Coronary artery (tissue), 2 donors: Measurements from ENCODE around the gene GMDS.

Source experiments
- DNase-seq: peaks from one replicate; pipeline ENCODE4 v3.0.0-alpha.2; 2017; ENCODE audit warnings: low spot score
- H3K27ac ChIP-seq, 2 donors: fragments of 200-600 bp; sonication (generic); one replicate each; pipeline ENCODE4 v1.5.1; 2016 to 2019
- H3K4me3 ChIP-seq: fragments of 200-600 bp; sonication (generic); 2 replicates; pipeline ENCODE4 v1.5.1; 2016; ENCODE audit warnings: mild to moderate bottlenecking, moderate library complexity
- CTCF ChIP-seq: fragments of 200-600 bp; sonication (generic); IDR thresholded peaks from one replicate; pipeline ENCODE4 v1.5.1; 2019; ENCODE audit warnings: antibody characterized with exemption

Gene GMDS

GRCh38 chr6:1983850-1984249 is 261.6 kb downstream of the GMDS start:
- Histone ChIP-seq H3K4me3 (no peak overlapping the region), H3K27ac (no peak overlapping the region)
- no peak for DNase-seq
- TF ChIP-seq CTCF: no peak

- DNase-seq: no peak
- no peak overlapping the region for H3K27ac ChIP-seq
- TF ChIP-seq CTCF: no peak
- no peak overlapping the region for H3K4me3 ChIP-seq
These were observed 272.4 kb downstream of the GMDS start for GRCh38 chr6:1972962-1973361.

GRCh38 chr6:1971612-1972011 is 273.8 kb downstream of the GMDS start:
- H3K4me3 ChIP-seq: no peak overlapping the region
- no peak for DNase-seq
- TF ChIP-seq CTCF: no peak
- no peak overlapping the region for H3K27ac ChIP-seq

- no peak for TF ChIP-seq CTCF
- no peak for DNase-seq
- no peak overlapping the region for H3K27ac ChIP-seq
- no peak overlapping the region for H3K4me3 ChIP-seq
These were observed 275.2 kb downstream of the GMDS start for GRCh38 chr6:1970151-1970561.

- DNase-seq: no peak
- Histone ChIP-seq H3K27ac (no peak overlapping the region), H3K4me3 (no peak overlapping the region)
- no peak for TF ChIP-seq CTCF
These were observed 278.7 kb downstream of the GMDS start for GRCh38 chr6:1966713-1967112.

- no peak for DNase-seq
- Histone ChIP-seq H3K4me3 (no peak overlapping the region), H3K27ac (no peak overlapping the region)
- TF ChIP-seq CTCF: no peak
These were observed 279.7 kb downstream of the GMDS start for GRCh38 chr6:1965596-1966224.

GRCh38 chr6:1963596-1963995 is 281.8 kb downstream of the GMDS start:
- no peak for TF ChIP-seq CTCF
- no peak for DNase-seq
- Histone ChIP-seq H3K27ac (no peak overlapping the region), H3K4me3 (no peak overlapping the region)
